ENCODE data around the gene EGFLAM. TPM values are rescaled to one million over a fixed set of nuclear protein-coding genes. Genes with fewer than 3 reads are reported as not detected.
A peak's percentile ranks its signal among the peaks of the same experiment; 100 is the strongest.

Gene EGFLAM
- total RNA-seq, 1 experiment from 2014 or later: 1.1 TPM

- TF ChIP-seq, protein P1, sequence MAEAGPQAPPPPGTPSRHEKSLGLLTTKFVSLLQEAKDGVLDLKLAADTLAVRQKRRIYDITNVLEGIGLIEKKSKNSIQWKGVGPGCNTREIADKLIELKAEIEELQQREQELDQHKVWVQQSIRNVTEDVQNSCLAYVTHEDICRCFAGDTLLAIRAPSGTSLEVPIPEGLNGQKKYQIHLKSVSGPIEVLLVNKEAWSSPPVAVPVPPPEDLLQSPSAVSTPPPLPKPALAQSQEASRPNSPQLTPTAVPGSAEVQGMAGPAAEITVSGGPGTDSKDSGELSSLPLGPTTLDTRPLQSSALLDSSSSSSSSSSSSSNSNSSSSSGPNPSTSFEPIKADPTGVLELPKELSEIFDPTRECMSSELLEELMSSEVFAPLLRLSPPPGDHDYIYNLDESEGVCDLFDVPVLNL (CRISPR knock-in tag; IDR thresholded peaks at IDR 0.05; ENCODE audit: borderline replicate concordance, low read depth): no peak
- no peak for TF ChIP-seq EMX1 (CRISPR knock-in tag; IDR thresholded peaks at IDR 0.05)
- no peak for TF ChIP-seq FOXJ3 (CRISPR knock-in tag; IDR thresholded peaks at IDR 0.05; ENCODE audit: borderline replicate concordance)
These were observed 1.4 kb downstream of the EGFLAM start (continued) for GRCh38 chr5:38259809-38260160.

DNA sequence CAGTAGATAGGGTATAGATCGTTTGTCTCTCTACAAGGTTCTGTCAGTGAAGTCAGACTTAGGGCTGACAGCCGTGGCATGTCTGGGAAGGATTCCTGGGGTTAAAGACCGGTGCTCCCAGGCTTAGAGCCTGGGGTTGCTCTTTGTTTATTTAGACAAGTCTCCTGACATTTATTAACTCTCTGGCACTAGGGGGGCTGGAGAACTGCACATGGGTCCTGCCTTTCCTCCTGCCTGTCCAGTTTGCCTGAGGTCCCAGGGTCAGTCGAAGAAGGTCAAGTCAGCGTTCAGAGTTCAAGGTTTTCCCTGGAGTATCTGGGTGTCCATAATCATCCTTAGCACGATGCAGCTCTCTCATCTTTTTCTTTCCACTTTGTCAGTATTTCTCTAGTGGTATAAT is 5.6 kb downstream of the EGFLAM start:
- TF ChIP-seq, protein P2, sequence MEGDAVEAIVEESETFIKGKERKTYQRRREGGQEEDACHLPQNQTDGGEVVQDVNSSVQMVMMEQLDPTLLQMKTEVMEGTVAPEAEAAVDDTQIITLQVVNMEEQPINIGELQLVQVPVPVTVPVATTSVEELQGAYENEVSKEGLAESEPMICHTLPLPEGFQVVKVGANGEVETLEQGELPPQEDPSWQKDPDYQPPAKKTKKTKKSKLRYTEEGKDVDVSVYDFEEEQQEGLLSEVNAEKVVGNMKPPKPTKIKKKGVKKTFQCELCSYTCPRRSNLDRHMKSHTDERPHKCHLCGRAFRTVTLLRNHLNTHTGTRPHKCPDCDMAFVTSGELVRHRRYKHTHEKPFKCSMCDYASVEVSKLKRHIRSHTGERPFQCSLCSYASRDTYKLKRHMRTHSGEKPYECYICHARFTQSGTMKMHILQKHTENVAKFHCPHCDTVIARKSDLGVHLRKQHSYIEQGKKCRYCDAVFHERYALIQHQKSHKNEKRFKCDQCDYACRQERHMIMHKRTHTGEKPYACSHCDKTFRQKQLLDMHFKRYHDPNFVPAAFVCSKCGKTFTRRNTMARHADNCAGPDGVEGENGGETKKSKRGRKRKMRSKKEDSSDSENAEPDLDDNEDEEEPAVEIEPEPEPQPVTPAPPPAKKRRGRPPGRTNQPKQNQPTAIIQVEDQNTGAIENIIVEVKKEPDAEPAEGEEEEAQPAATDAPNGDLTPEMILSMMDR (IDR thresholded peaks at IDR 0.05): no peak
- TF ChIP-seq NFATC4 (CRISPR knock-in tag; IDR thresholded peaks at IDR 0.05): no peak
- TF ChIP-seq, protein P3, sequence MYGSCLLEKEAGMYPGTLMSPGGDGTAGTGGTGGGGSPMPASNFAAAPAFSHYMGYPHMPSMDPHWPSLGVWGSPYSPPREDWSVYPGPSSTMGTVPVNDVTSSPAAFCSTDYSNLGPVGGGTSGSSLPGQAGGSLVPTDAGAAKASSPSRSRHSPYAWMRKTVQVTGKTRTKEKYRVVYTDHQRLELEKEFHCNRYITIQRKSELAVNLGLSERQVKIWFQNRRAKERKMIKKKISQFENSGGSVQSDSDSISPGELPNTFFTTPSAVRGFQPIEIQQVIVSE (CRISPR knock-in tag; IDR thresholded peaks at IDR 0.05; ENCODE audit: borderline replicate concordance): no peak
- no peak for TF ChIP-seq SOX15 (CRISPR knock-in tag; IDR thresholded peaks at IDR 0.05)
- TF ChIP-seq ATF3 (CRISPR knock-in tag; conservative IDR thresholded peaks at IDR 0.05): no peak
- TF ChIP-seq CREB1 (CRISPR knock-in tag; IDR thresholded peaks at IDR 0.05): no peak
- no peak for TF ChIP-seq KAT7 (CRISPR knock-in tag; IDR thresholded peaks at IDR 0.05; ENCODE audit: borderline replicate concordance)
- TF ChIP-seq RELA (CRISPR knock-in tag; IDR thresholded peaks at IDR 0.05; ENCODE audit: borderline replicate concordance): no peak
- TF ChIP-seq FOXK1 (CRISPR knock-in tag; IDR thresholded peaks at IDR 0.05): no peak
- TF ChIP-seq, protein P4, sequence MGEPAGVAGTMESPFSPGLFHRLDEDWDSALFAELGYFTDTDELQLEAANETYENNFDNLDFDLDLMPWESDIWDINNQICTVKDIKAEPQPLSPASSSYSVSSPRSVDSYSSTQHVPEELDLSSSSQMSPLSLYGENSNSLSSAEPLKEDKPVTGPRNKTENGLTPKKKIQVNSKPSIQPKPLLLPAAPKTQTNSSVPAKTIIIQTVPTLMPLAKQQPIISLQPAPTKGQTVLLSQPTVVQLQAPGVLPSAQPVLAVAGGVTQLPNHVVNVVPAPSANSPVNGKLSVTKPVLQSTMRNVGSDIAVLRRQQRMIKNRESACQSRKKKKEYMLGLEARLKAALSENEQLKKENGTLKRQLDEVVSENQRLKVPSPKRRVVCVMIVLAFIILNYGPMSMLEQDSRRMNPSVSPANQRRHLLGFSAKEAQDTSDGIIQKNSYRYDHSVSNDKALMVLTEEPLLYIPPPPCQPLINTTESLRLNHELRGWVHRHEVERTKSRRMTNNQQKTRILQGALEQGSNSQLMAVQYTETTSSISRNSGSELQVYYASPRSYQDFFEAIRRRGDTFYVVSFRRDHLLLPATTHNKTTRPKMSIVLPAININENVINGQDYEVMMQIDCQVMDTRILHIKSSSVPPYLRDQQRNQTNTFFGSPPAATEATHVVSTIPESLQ (CRISPR knock-in tag; IDR thresholded peaks at IDR 0.05): no peak
- H3K9me3 Mint-ChIP-seq: no peaks in the 10 kb centered on the region
- H3K4me1 Mint-ChIP-seq: peaks cover 11% of the 10 kb centered on the region
- H3K4me3 Mint-ChIP-seq: no peak overlapping the region
- POLR2A ChIA-PET: no interaction called here
- H3K27ac Mint-ChIP-seq: no peak overlapping the region
- H3K36me3 Mint-ChIP-seq: no peaks in the 10 kb centered on the region
- CTCF ChIA-PET: interaction anchor here (2.4 to 2.7 kb wide), 2 partner anchors 20 to 178 kb away, joined by 11 to 17 read pairs; no protein-coding TSS in a partner anchor
- ATAC-seq: no peak
- H3K27me3 Mint-ChIP-seq (ENCODE audit: low read depth): peaks cover 59% of the 10 kb centered on the region
- no peak for DNase-seq (ENCODE audit: low spot score)

DNA sequence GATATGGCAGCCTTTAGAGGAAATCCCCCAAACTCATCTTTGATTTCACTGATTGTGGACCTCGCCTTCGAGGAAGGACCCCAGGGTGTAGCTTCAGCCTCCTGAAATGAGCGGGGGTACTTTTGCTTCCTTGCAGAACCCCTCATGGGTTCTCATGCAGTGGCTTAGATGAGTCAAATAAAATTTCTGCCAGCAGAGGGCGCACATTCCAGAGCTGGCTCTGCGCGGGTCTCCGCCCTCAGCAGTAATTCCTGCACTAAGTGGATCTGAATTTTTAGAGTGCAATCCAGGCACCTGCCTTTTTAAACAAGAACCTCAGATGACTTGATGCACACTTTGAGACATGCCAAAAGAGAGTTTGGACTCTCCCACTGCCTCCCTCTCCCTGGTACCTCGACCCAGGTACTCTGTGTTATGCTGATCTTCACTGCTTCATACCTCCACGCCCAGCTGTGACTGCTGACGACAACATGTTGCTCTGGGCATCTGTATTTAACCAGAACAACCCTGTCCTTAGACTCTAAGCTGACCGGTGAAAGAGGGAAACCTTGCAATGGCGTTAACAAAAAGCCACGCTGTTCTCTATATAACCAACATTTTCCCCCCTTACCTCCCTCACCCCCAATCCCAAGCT is 7.3 kb downstream of the EGFLAM start:
- ChIA-PET CTCF (interaction anchor here (0.6 to 2.7 kb wide), 40 partner anchors 9 to 1390 kb away, joined by 3 to 18 read pairs (median 4); no protein-coding TSS in a partner anchor), POLR2A (interaction anchor here (0.6 kb wide), 1 partner anchor 47 kb away, joined by 3 read pairs; no protein-coding TSS in a partner anchor)
- no peaks in the 10 kb centered on the region for H3K36me3 Mint-ChIP-seq
- H3K27ac Mint-ChIP-seq: no peak overlapping the region
- H3K4me3 Mint-ChIP-seq: peak overlapping the region; percentile 40
- DNase-seq (ENCODE audit: low spot score) (peak; percentile 84), ATAC-seq (peak; percentile 98)
- peaks cover 3% of the 10 kb centered on the region; the same call in 1 of the 2 replicates for H3K9me3 Mint-ChIP-seq
- peaks cover 42% of the 10 kb centered on the region for H3K27me3 Mint-ChIP-seq (ENCODE audit: low read depth)
- TF ChIP-seq, protein P2 (IDR thresholded peaks at IDR 0.05): peak; percentile 73
- TF ChIP-seq ZNF317 (CRISPR knock-in tag; IDR thresholded peaks at IDR 0.05; ENCODE audit: borderline replicate concordance, low read depth) (no peak), CREB1 (CRISPR knock-in tag; IDR thresholded peaks at IDR 0.05) (no peak), SMAD3 (CRISPR knock-in tag; IDR thresholded peaks at IDR 0.05; ENCODE audit: borderline replicate concordance) (no peak)
- TF ChIP-seq, protein P5, sequence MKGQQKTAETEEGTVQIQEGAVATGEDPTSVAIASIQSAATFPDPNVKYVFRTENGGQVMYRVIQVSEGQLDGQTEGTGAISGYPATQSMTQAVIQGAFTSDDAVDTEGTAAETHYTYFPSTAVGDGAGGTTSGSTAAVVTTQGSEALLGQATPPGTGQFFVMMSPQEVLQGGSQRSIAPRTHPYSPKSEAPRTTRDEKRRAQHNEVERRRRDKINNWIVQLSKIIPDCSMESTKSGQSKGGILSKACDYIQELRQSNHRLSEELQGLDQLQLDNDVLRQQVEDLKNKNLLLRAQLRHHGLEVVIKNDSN (CRISPR knock-in tag; IDR thresholded peaks at IDR 0.05): no peak
- 0 out of 2 replicates have a peak, but pooled peaks cover 4% of the 10 kb centered on the region for H3K4me1 Mint-ChIP-seq
